Fibroblast of lung (primary cell): ENCODE data around the gene CNPY4. TPM values are rescaled to one million over a fixed set of nuclear protein-coding genes. Genes with fewer than 3 reads are reported as not detected.
A peak's percentile ranks its signal among the peaks of the same experiment; 100 is the strongest.

Source experiments
- DNase-seq, 2 donors: peaks; one replicate each; pipeline versions ENCODE4 v3.0.0 to v3.0.0-alpha.2; 2010; ENCODE audit warnings: low read depth in 2 of 2
- H2AFZ ChIP-seq: 2 replicates; pipeline ENCODE4 v1.5.1; 2012; ENCODE audit warnings: low read length, control low read depth, inconsistent platforms
- H3K27ac ChIP-seq: 2 replicates; pipeline ENCODE4 v1.5.1; 2011; ENCODE audit warnings: low read length, control low read depth; ENCODE audit not compliant: insufficient read depth
- H3K27me3 ChIP-seq: 2 replicates; pipeline ENCODE4 v1.5.1; 2011; ENCODE audit warnings: mild to moderate bottlenecking, low read length; ENCODE audit not compliant: control insufficient read depth, insufficient read depth
- H3K36me3 ChIP-seq: 2 replicates; pipeline ENCODE4 v1.5.1; 2011; ENCODE audit warnings: low read length; ENCODE audit not compliant: control insufficient read depth, insufficient read depth
- H3K4me1 ChIP-seq: 2 replicates; pipeline ENCODE4 v1.5.1; 2011; ENCODE audit warnings: low read length; ENCODE audit not compliant: control insufficient read depth, insufficient read depth; ENCODE audit errors: extremely low read depth
- H3K4me2 ChIP-seq: 2 replicates; pipeline ENCODE4 v1.5.1; 2011; ENCODE audit warnings: low read length, control low read depth; ENCODE audit not compliant: insufficient read depth; ENCODE audit errors: extremely low read depth
- H3K4me3 ChIP-seq, 4 experiments: fragments of 200-600 bp in 1 of 4; sonication (generic) in 1 of 4; replicated peaks in 1 of 4; 2 replicates each; pipeline ENCODE4 v1.5.1; 2011 to 2016; ENCODE audit warnings: low read length in 4 of 4, low read depth in 3 of 4, mild to moderate bottlenecking in 3 of 4, control low read depth in 2 of 4, inconsistent platforms in 1 of 4, mixed read lengths in 1 of 4; ENCODE audit not compliant: insufficient read depth in 1 of 4; ENCODE audit errors: control extremely low read depth in 1 of 4
- H3K79me2 ChIP-seq: 2 replicates; pipeline ENCODE4 v1.5.1; 2012; ENCODE audit warnings: mild to moderate bottlenecking, low read length, inconsistent platforms; ENCODE audit not compliant: control insufficient read depth, insufficient read depth
- H3K9ac ChIP-seq: 2 replicates; pipeline ENCODE4 v1.5.1; 2011; ENCODE audit warnings: mild to moderate bottlenecking, low read length, control low read depth; ENCODE audit not compliant: insufficient read depth
- H3K9me3 ChIP-seq: 2 replicates; pipeline ENCODE4 v1.5.1; 2012; ENCODE audit warnings: low read depth, low read length; ENCODE audit not compliant: control insufficient read depth, insufficient read depth
- H4K20me1 ChIP-seq: 2 replicates; pipeline ENCODE4 v1.5.1; 2011; ENCODE audit warnings: low read length; ENCODE audit not compliant: control insufficient read depth, insufficient read depth; ENCODE audit errors: extremely low read depth
- EZH2 ChIP-seq: IDR thresholded peaks from 2 replicates; pipeline ENCODE4 v1.5.1; 2012; ENCODE audit warnings: low read length, control low read depth, mild to moderate bottlenecking; ENCODE audit errors: missing control alignments
- polyA plus RNA-seq, 2 donors: library from polyadenylated mRNA; depleted of rRNA in 1 of 2; stranded (reverse) in 1 of 2; unstranded in 1 of 2; fragments of >200 nt; gene quantifications; 2 replicates each; pipeline ENCODE4 v1.2.1, GENCODE V29; 2011 to 2012; ENCODE audit warnings: missing spikeins in 1 of 2
- total RNA-seq: library from RNA; depleted of rRNA; stranded (reverse); fragments of >200 nt; gene quantifications from 2 replicates; pipeline ENCODE4 v1.2.1, GENCODE V29; 2014
- TF ChIP-seq, protein P1 (sequence below), 2 donors: IDR thresholded peaks in 1 of 2; conservative IDR thresholded peaks in 1 of 2; 1 replicate in 1 of 2; 2 replicates in 1 of 2; pipeline ENCODE4 v1.5.1; 2011 to 2012; ENCODE audit warnings: low read length in 2 of 2, control low read depth in 1 of 2, inconsistent platforms in 1 of 2, low read depth in 1 of 2, mild to moderate bottlenecking in 1 of 2

CNPY4 gene
- total and polyA plus RNA-seq, 2 donors (not counting 1 experiment from before 2014, with no cell fraction given), result 21.6 to 40.7 TPM

DNA sequence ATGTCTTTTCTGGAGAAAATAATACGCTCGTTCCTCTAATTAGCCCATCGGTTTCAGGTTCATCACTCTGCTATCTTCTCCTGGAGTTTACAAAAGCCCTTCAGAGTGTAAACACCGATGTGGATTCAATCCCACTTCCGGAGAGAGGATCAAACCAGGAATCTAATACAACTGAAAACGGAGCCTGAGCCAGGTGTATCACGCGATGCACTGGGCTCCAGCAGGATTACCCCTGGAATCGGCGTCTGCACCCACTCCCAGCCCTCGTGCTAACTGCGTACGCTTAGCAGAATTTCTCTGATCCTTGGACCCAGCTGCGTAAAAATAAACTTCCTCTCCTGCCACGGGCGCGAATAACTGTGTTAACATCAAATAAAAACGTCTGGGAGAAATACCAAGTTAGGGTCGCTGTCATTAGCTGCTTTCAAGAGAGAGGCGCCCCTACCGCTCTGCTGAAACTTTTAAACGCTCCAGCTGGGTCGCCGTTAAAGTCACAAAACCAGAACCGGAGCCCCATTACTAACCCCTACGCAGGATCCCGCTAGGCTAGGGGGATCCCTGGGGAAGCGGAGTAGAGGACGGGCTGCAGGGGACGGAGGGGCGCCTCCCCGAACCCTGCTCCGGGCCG lies 38.4 kb upstream of the CNPY4 start:
- no peaks in the 10 kb centered on the region for H3K27me3 ChIP-seq
- peak overlapping the region; percentile 92 for H3K9ac ChIP-seq
- no peaks in the 10 kb centered on the region for H3K9me3 ChIP-seq
- peak overlapping the region; percentile 94 for H3K4me2 ChIP-seq
- peaks cover 4% of the 10 kb centered on the region for H3K4me1 ChIP-seq
- peaks cover 43% of the 10 kb centered on the region for H3K79me2 ChIP-seq
- H2AFZ ChIP-seq, result peak overlapping the region; percentile 16
- H3K36me3 ChIP-seq, result peaks cover 9% of the 10 kb centered on the region
- peak overlapping the region; percentile 91 to 99 (median 94) for H3K4me3 ChIP-seq
- no peak for TF ChIP-seq EZH2
- TF ChIP-seq, protein P1, sequence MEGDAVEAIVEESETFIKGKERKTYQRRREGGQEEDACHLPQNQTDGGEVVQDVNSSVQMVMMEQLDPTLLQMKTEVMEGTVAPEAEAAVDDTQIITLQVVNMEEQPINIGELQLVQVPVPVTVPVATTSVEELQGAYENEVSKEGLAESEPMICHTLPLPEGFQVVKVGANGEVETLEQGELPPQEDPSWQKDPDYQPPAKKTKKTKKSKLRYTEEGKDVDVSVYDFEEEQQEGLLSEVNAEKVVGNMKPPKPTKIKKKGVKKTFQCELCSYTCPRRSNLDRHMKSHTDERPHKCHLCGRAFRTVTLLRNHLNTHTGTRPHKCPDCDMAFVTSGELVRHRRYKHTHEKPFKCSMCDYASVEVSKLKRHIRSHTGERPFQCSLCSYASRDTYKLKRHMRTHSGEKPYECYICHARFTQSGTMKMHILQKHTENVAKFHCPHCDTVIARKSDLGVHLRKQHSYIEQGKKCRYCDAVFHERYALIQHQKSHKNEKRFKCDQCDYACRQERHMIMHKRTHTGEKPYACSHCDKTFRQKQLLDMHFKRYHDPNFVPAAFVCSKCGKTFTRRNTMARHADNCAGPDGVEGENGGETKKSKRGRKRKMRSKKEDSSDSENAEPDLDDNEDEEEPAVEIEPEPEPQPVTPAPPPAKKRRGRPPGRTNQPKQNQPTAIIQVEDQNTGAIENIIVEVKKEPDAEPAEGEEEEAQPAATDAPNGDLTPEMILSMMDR (conservative IDR thresholded peaks at IDR 0.05 in 1 of 2, IDR thresholded peaks at IDR 0.05 in 1 of 2; ENCODE audit: low read depth in 1 of 2, low read length in 2 of 2), result no peak
- H3K27ac ChIP-seq, result peak overlapping the region; percentile 93
- DNase-seq, result peak; percentile 9 to 31
- H4K20me1 ChIP-seq, result no peaks in the 10 kb centered on the region

DNA sequence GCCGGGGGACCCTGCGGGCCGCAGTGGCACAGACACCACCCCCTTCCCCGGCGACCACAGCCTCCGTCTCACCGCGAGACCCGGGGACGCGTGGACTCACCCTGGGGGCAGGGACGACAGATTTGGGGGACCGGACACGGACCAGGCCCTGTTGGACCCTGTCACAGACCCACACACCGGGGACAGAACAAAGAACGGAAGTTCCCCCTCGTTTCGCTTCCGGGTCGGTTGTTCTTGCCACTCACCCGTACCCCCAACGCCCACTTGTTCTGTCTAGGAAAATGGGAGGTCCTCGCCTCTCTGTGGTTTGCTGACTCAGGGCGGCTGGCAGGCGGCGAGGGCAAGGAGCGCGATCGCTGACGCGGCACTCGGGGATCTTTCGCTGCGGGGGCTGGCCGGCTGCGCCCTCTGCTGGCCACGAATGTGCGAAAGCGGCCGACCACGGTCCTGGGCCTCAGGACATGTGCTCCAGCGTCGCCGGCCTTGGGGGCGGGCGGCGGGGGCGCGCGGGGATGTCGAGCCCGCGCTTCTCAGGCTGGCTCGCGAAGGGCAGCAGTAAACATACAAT lies 37.8 kb upstream of the CNPY4 start, which contains the start of gene ZNF3:
TSS of gene ZNF3 (minus strand) at position 189 of the 568 bp plus-strand sequence. CDS start 4,366 bp downstream, outside the sequence.
- H3K4me2 ChIP-seq, result peak within 1 kb of the TSS; percentile 94
- peak within 1 kb of the TSS; percentile 92 for H3K9ac ChIP-seq
- no peaks in the 10 kb centered on the region for H3K27me3 ChIP-seq
- H3K4me3 ChIP-seq, result peak within 1 kb of the TSS; percentile 91 to 99 (median 94)
- H3K36me3 ChIP-seq, result peaks cover 6% of the 10 kb centered on the region
- H3K27ac ChIP-seq, result peak within 1 kb of the TSS; percentile 93
- peaks cover 5% of the 10 kb centered on the region for H3K4me1 ChIP-seq
- no peaks in the 10 kb centered on the region for H3K9me3 ChIP-seq
- peak; percentile 99 for DNase-seq
- H2AFZ ChIP-seq, result peak within 1 kb of the TSS; percentile 26
- no peaks in the 10 kb centered on the region for H4K20me1 ChIP-seq
- peaks cover 41% of the 10 kb centered on the region for H3K79me2 ChIP-seq
- TF ChIP-seq, protein P1 (conservative IDR thresholded peaks at IDR 0.05 in 1 of 2, IDR thresholded peaks at IDR 0.05 in 1 of 2; ENCODE audit: low read depth in 1 of 2, low read length in 2 of 2), result peak; percentile 64
- no peak for TF ChIP-seq EZH2

DNA sequence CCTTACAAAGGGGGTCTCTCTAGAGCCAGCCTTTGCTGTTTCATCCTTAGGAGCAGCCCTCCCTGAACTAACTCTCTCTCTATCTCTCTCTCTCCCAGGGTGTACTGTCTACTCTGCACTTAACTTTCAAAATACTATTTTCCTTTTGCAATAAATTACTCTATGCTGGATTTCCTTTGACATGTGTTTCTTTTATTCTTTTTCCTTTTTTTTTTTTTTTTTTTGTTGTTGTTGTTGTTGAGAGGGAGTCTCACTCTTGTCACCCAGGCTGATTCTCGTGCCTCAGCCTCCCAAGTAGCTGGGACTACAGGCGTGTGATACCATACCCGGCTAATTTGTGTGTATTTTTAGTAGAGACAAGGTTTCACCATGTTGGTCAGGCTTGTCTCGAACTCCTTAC lies 36.5 kb upstream of the CNPY4 start:
- TF ChIP-seq EZH2, result no peak
- TF ChIP-seq, protein P1 (conservative IDR thresholded peaks at IDR 0.05 in 1 of 2, IDR thresholded peaks at IDR 0.05 in 1 of 2; ENCODE audit: low read depth in 1 of 2, low read length in 2 of 2), result no peak
- H3K27ac ChIP-seq, result no peak overlapping the region
- peaks cover 3% of the 10 kb centered on the region for H3K36me3 ChIP-seq
- peaks cover 12% of the 10 kb centered on the region for H3K4me1 ChIP-seq
- H3K9ac ChIP-seq, result no peak overlapping the region
- DNase-seq, result no peak
- no peaks in the 10 kb centered on the region for H3K9me3 ChIP-seq
- H3K4me3 ChIP-seq, result no peak overlapping the region
- H3K27me3 ChIP-seq, result no peaks in the 10 kb centered on the region
- H3K79me2 ChIP-seq, result peaks cover 33% of the 10 kb centered on the region
- H3K4me2 ChIP-seq, result no peak overlapping the region
- H4K20me1 ChIP-seq, result no peaks in the 10 kb centered on the region
- no peak overlapping the region for H2AFZ ChIP-seq
